PC-3 (cell line): ENCODE data around the gene FUT8. TPM values are rescaled to one million over a fixed set of nuclear protein-coding genes. Genes with fewer than 3 reads are reported as not detected.

Experiments
- ATAC-seq: fragments of 200-7000 bp; cut with Tn5 transposase; 2 replicates; pipeline ENCODE4 v1.9.1; 2020; ENCODE audit warnings: mild to moderate bottlenecking, moderate library complexity
- BruUV-seq: library from RNA; stranded (reverse); fragments of 400-500 nt; replicated peaks from 2 replicates; lab custom pipeline; 2021; lab: Mats Ljungman, UMichigan
- CTCF ChIA-PET: fragments of 300-600 bp; sonication (Branson Sonifier 250); formaldehyde crosslinking; loops from one replicate; lab custom pipeline; 2022; ENCODE audit warnings: antibody characterized with exemption; lab: Charles Lee
- POLR2A ChIA-PET: fragments of 300-600 bp; sonication (Branson Sonifier 250); formaldehyde crosslinking; loops from one replicate; lab custom pipeline; 2022; ENCODE audit warnings: antibody characterized with exemption; ENCODE audit not compliant: unreplicated experiment; lab: Charles Lee
- DNase-seq: peaks from one replicate; pipeline ENCODE4 v3.0.0-alpha.2; 2015
- H2AFZ ChIP-seq: fragments of 300-600 bp; sonication (generic); 2 replicates; pipeline ENCODE4 v1.6.0; 2016; ENCODE audit warnings: antibody characterized with exemption, low read length
- H3F3A ChIP-seq: fragments of 300-600 bp; sonication (generic); one replicate; pipeline ENCODE4 v1.6.0; 2017; ENCODE audit warnings: antibody characterized with exemption, low read length, control low read depth, mild to moderate bottlenecking; ENCODE audit not compliant: unreplicated experiment
- H3K27ac ChIP-seq: fragments of 300-600 bp; sonication (generic); 2 replicates; pipeline ENCODE4 v1.5.1; 2016; ENCODE audit warnings: mild to moderate bottlenecking, low read length
- H3K27me3 ChIP-seq: fragments of 300-600 bp; sonication (generic); 2 replicates; pipeline ENCODE4 v1.6.1; 2016; ENCODE audit warnings: low read length, mixed read lengths
- H3K36me3 ChIP-seq: fragments of 300-600 bp; sonication (generic); 2 replicates; pipeline ENCODE4 v1.6.1; 2016; ENCODE audit warnings: low read depth, mixed run types, low read length, mixed read lengths
- H3K4me1 ChIP-seq: fragments of 300-600 bp; sonication (generic); 2 replicates; pipeline ENCODE4 v1.5.1; 2016; ENCODE audit warnings: low read length; ENCODE audit not compliant: insufficient read depth
- H3K4me2 ChIP-seq: fragments of 300-600 bp; sonication (generic); 2 replicates; pipeline ENCODE4 v1.6.0; 2016; ENCODE audit warnings: low read length
- H3K4me3 ChIP-seq: fragments of 300-600 bp; sonication (generic); 2 replicates; pipeline ENCODE4 v1.5.1; 2016; ENCODE audit warnings: mild to moderate bottlenecking, low read length, mixed read lengths
- H3K79me2 ChIP-seq: fragments of 300-600 bp; sonication (generic); 2 replicates; pipeline ENCODE4 v1.6.1; 2017; ENCODE audit warnings: low read length, mixed read lengths
- H3K9ac ChIP-seq: fragments of 300-600 bp; sonication (generic); 2 replicates; pipeline ENCODE4 v1.6.0; 2016; ENCODE audit warnings: mild to moderate bottlenecking, low read length
- H3K9me2 ChIP-seq: fragments of 300-600 bp; sonication (generic); replicated peaks from 2 replicates; pipeline ENCODE4 v1.6.1; 2016; ENCODE audit warnings: mixed run types, low read length, mixed read lengths
- H3K9me3 ChIP-seq: fragments of 300-600 bp; sonication (generic); 2 replicates; pipeline ENCODE4 v1.6.1; 2016; ENCODE audit warnings: low read length, mixed read lengths
- H4K20me1 ChIP-seq: fragments of 300-600 bp; sonication (generic); 2 replicates; pipeline ENCODE4 v1.6.1; 2016; ENCODE audit warnings: low read length, mixed read lengths
- CTCF ChIP-seq: fragments of 300-600 bp; sonication (generic); conservative IDR thresholded peaks from 2 replicates; pipeline ENCODE4 v1.5.1; 2017; ENCODE audit warnings: antibody characterized with exemption, low read depth, mild to moderate bottlenecking, low read length
- EZH2 ChIP-seq: fragments of 300-600 bp; sonication (generic); IDR thresholded peaks from one replicate; pipeline ENCODE4 v1.6.1; 2017; ENCODE audit warnings: antibody characterized with exemption, mild to moderate bottlenecking, low read length; ENCODE audit not compliant: unreplicated experiment
- EZH2phosphoT487 ChIP-seq: fragments of 300-600 bp; sonication (generic); IDR thresholded peaks from 2 replicates; pipeline ENCODE4 v1.6.1; 2018; ENCODE audit warnings: mild to moderate bottlenecking, antibody characterized with exemption, low read length, borderline replicate concordance
- intact Hi-C: fragments of 100-400 bp; cut with micrococcal nuclease; formaldehyde crosslinking; loops from 2 replicates; pipeline ENCODE4 v1.9.0; 2023
- total RNA-seq: library from RNA; depleted of rRNA; stranded (reverse); fragments of >200 nt; gene quantifications from 2 replicates; pipeline ENCODE4 v1.2.3, GENCODE V29; 2014

Gene FUT8
- total RNA-seq, 1 experiment from 2014 or later, result 132 TPM

- Histone ChIP-seq H3K27ac (no peak overlapping the region), H3K4me1 (no peaks in the 10 kb centered on the region), H3K4me3 (no peak overlapping the region), H3K4me2 (no peak overlapping the region), H3K9ac (no peak overlapping the region), H3K36me3 (peaks cover 24% of the 10 kb centered on the region), H3K79me2 (no peaks in the 10 kb centered on the region), H3K9me2 (no peaks in the 10 kb centered on the region), H2AFZ (no peak overlapping the region), H3F3A (no peaks in the 10 kb centered on the region), H3K27me3 (no peaks in the 10 kb centered on the region), H3K9me3 (no peaks in the 10 kb centered on the region), H4K20me1 (no peaks in the 10 kb centered on the region)
- no peak for TF ChIP-seq CTCF
- TF ChIP-seq EZH2phosphoT487, result no peak
- no peak for TF ChIP-seq EZH2
- no TSS peak for BruUV-seq
- ChIA-PET CTCF (no interaction called here), POLR2A (no interaction called here)
- ATAC-seq (no peak), DNase-seq (no peak)
- intact Hi-C loops, result loop anchor here (5.0 kb wide), 1 partner anchor 195 kb away; no protein-coding TSS in a partner anchor
Observed at GRCh38 chr14:65627315-65627714, 214.8 kb downstream of the FUT8 start.

- Histone ChIP-seq H3K27me3 (no peaks in the 10 kb centered on the region), H3K4me1 (no peaks in the 10 kb centered on the region), H3K9me2 (no peaks in the 10 kb centered on the region), H3K9ac (no peak overlapping the region), H2AFZ (no peak overlapping the region), H3K79me2 (no peaks in the 10 kb centered on the region), H3K9me3 (no peaks in the 10 kb centered on the region), H3K4me3 (no peak overlapping the region), H3F3A (no peaks in the 10 kb centered on the region), H3K4me2 (no peak overlapping the region), H4K20me1 (no peaks in the 10 kb centered on the region), H3K27ac (no peak overlapping the region), H3K36me3 (peaks cover 27% of the 10 kb centered on the region)
- TF ChIP-seq EZH2, result no peak
- TF ChIP-seq EZH2phosphoT487, result no peak
- TF ChIP-seq CTCF, result no peak
- intact Hi-C loops, result loop anchor here (5.0 kb wide), 1 partner anchor 194 kb away; no protein-coding TSS in a partner anchor
- ChIA-PET POLR2A (no interaction called here), CTCF (no interaction called here)
- DNase-seq, result no peak
- BruUV-seq, result no TSS peak
- no peak for ATAC-seq
Observed at GRCh38 chr14:65628664-65629063, 216.1 kb downstream of the FUT8 start.

GRCh38 chr14:65631040-65631439 lies 218.5 kb downstream of the FUT8 start:
- Histone ChIP-seq H3K9me3 (0 out of 2 replicates have a peak, but pooled peaks cover 7% of the 10 kb centered on the region), H3K27ac (no peak overlapping the region), H3K79me2 (peaks cover 14% of the 10 kb centered on the region), H3K9me2 (no peaks in the 10 kb centered on the region), H3F3A (no peaks in the 10 kb centered on the region), H3K4me1 (no peaks in the 10 kb centered on the region), H3K36me3 (peaks cover 41% of the 10 kb centered on the region), H3K4me3 (no peak overlapping the region), H2AFZ (no peak overlapping the region), H3K27me3 (no peaks in the 10 kb centered on the region), H3K9ac (no peak overlapping the region), H3K4me2 (no peak overlapping the region), H4K20me1 (no peaks in the 10 kb centered on the region)
- intact Hi-C loops, result no loop called here
- no TSS peak for BruUV-seq
- CTCF ChIA-PET, result no interaction called here
- no peak for TF ChIP-seq EZH2phosphoT487
- POLR2A ChIA-PET, result no interaction called here
- ATAC-seq (no peak), DNase-seq (no peak)
